Stimulated activated CD4-positive, alpha-beta T cell treated with anti-CD3 and anti-CD28 coated beads, Interleukin-12 subunit alpha, Interleukin-12 subunit beta, amount 100 ng/mL, for 4 hours (primary cell): ENCODE measurements around the gene TGFA.

Experiments
- DNase-seq: peaks from one replicate; pipeline ENCODE4 v3.0.0-alpha.2; 2020

TGFA gene

DNA sequence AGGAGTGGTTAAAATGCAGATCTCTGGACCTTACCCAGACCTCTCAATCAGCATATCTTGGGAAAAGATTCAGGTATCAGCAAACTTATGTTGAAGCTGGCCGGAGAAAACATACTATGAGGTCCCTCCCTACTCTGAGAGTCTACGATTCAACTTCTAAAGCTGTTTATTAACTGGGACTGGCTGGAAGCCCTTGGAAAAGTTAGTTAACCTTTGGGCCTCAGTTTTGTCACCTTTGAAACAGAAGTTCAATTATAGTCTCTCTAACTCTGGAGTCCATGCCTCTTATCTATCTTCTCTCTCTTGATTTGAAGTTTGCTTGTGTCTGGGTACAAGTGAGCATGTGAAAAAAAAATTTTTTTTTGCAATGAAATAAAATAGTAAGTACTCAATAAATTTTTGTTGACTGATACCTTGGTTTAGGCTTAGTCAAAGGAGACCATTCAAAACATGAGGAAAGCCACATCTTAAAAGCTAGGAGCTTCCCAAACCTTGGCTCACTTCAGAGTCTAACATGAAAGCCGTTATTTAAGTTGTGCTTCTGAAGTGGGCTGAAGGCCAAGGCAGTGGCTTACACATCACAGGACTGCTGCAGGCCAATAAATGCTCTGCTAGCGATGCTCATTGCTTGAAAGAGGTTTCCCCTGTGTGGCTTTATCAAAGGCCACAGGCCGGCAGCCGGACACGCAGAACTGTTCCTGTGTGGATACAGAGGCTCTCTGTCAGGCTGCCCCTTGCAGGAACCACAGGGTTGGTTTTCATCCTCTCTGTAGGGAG lies 141.1 kb downstream of the TGFA start:
- DNase-seq = no peak

DNA sequence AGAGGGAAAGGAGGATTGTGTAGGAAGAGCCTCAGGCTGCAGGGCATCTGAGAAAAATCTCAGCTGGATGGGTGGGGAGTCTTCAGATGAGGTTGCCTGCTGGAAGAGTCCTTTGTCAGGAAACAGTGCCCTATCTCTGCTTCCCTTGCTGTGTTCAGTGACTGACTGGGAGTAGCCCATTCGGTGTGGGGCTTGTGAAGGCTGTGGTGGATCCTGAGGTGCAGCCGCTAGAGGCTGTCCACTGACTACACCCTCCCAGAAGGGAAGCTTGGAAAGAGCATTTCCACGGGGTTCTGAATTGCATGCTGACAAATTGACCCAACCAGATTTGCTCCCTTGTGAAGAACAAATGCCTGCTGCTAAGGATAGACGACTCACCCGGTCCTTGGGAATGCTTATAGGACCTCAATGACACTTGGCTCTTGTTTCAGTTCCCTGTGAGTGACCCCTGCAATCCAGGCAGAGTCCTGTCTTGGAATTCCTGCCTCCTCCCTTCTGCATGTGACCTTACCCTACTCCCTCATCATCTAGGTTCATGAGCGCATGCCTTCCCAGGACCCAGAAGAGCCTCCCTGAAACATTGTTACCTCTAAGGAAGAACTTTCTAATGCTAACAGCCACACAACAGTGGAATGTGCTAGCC lies 142.0 kb downstream of the TGFA start:
- no peak for DNase-seq

DNA sequence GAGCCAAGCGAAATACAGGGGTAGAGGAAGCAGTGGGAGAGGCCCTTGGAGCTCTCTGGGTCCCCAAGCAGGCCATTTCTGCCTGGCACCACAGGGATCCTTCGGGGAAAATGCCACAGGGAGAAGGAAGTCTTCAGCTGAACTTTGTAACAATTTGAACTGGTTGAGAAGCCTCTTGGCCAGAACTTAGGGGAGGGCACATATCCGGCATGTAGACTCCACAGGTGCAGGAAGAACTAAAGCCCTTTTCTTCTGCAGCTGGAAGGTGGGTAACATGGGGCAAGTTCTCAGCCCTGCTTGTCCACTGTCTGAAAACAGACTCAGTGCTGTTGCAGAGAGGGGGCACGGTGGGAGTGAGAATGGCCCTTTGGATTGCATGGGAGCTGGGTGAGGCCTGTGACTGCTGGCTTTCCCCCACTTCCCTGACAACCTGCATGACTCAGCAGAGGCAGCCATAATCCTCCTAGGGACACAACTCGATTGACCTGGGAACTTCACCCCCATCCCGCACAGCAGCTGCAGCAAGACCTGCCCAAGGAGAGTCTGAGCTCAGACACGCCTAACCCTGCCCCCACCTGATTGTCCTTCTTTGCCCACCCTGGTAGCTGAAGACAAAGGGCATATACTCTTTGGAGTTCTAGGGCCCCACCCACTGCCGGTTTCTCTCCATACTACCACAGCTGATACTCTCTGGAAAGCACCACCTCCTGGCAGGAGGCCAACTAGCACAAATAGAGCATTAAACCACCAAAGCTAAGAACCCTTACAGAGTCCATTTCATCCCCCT lies 150.2 kb downstream of the TGFA start:
- DNase-seq = no peak

- DNase-seq = no peak
Observed at GRCh38 chr2:70400539-70400938, 153.1 kb downstream of the TGFA start.

GRCh38 chr2:70399046-70399445 lies 154.6 kb downstream of the TGFA start:
- no peak for DNase-seq
